ENCODE data around the gene SIRT6. TPM values are rescaled to one million over a fixed set of nuclear protein-coding genes. Genes with fewer than 3 reads are reported as not detected.
"Not testable (repeated sequence)": the region's sequence is repeated elsewhere in the genome, so short reads cannot be mapped to it uniquely, and the experiment has no call there.

SIRT6 gene
- total RNA-seq, result 10 to 100 TPM; 21.5 to 29.8 (median 25.6) TPM

GRCh38 chr19:4182084-4182810, at the start of gene SIRT6, which contains the start of gene ANKRD24:
Gene SIRT6 (minus strand): TSS chr19:4182563. CDS start chr19:4182539, 24 bp downstream.
Gene ANKRD24 (plus strand): TSS chr19:4182689. CDS start chr19:4186426, 3,737 bp downstream.
- intact Hi-C loops (cut with DNase I; ENCODE audit: low total_unique reads), result no loop called here
- Histone ChIP-seq H3K4me1 (peaks cover 0 to 17% of the 10 kb centered on the region in 2 donors), H3K9me3 (no peaks in the 10 kb centered on the region), H3K4me3 (peak within 1 kb of the TSS; percentile 84 to 95 (median 95)), H3K27me3 (no peaks in the 10 kb centered on the region), H3K27ac (peak within 1 kb of the TSS; percentile 64 to 74), H3K36me3 (no peaks in the 10 kb centered on the region)
- DNase-seq (ENCODE audit: low spot score in 2 of 2), result peak; percentile 90 to 92
- TF ChIP-seq POLR2A (IDR thresholded peaks at IDR 0.05) (no peak), POLR2AphosphoS5 (IDR thresholded peaks at IDR 0.05) (peak; percentile 91 to 96 (median 92))

DNA sequence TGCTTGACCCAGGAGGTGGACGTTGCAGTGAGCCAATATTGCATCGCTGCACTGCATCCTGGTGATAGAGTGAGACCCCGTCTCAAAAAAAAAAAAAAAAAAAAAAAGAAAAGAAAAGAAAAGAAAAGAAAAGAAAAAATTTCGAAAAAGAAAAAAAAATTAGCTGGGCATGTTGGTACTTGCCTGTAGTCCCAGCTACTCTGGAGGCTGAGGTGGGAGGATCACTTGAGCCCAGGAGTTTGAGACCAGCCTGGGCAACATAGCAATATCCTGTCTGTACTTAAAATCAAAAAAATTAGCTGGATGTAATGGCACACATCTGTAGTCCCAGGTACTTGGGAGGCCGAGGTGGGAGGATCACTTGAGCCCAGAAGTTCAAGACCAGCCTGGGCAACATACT, 49.8 kb upstream of the SIRT6 start:
- H3K27me3 ChIP-seq, result peaks cover 5 to 55% of the 10 kb centered on the region in 2 donors
- DNase-seq (ENCODE audit: low spot score in 2 of 2); H3K4me3 ChIP-seq; H3K4me1 ChIP-seq; intact Hi-C loops (cut with DNase I; ENCODE audit: low total_unique reads); H3K9me3 ChIP-seq; H3K36me3 ChIP-seq; H3K27ac ChIP-seq: not testable (repeated sequence)

GRCh38 chr19:4231521-4231920, 49.2 kb upstream of the SIRT6 start:
- H3K4me3 ChIP-seq; H3K27ac ChIP-seq; DNase-seq (ENCODE audit: low spot score in 2 of 2); H3K4me1 ChIP-seq; H3K36me3 ChIP-seq; intact Hi-C loops (cut with DNase I; ENCODE audit: low total_unique reads); H3K9me3 ChIP-seq: not testable (repeated sequence)
- H3K27me3 ChIP-seq, result peaks cover 5 to 49% of the 10 kb centered on the region in 2 donors

DNA sequence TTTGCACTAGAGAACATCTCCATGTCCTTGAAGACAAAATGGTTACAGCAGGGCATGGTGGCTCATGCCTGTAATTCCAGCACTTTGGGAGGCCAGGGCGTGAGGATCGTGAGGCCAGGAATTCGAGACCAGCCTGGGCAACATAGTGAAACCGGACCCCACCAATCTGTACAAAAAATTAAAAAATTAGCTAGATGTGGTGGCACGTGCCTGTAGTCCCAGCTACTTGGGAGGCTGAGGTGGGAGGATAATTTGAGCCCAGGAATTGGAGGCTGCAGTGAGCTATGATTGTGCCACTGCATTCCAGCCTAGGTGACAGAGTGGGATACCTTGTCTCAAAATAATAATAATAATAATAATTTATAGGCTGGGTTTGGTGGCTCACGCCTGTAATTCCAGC, 47.9 kb upstream of the SIRT6 start:
- H3K36me3 ChIP-seq; H3K4me3 ChIP-seq; H3K9me3 ChIP-seq; H3K4me1 ChIP-seq; DNase-seq (ENCODE audit: low spot score in 2 of 2); intact Hi-C loops (cut with DNase I; ENCODE audit: low total_unique reads); H3K27ac ChIP-seq: not testable (repeated sequence)
- peaks cover 5 to 48% of the 10 kb centered on the region in 2 donors for H3K27me3 ChIP-seq

DNA sequence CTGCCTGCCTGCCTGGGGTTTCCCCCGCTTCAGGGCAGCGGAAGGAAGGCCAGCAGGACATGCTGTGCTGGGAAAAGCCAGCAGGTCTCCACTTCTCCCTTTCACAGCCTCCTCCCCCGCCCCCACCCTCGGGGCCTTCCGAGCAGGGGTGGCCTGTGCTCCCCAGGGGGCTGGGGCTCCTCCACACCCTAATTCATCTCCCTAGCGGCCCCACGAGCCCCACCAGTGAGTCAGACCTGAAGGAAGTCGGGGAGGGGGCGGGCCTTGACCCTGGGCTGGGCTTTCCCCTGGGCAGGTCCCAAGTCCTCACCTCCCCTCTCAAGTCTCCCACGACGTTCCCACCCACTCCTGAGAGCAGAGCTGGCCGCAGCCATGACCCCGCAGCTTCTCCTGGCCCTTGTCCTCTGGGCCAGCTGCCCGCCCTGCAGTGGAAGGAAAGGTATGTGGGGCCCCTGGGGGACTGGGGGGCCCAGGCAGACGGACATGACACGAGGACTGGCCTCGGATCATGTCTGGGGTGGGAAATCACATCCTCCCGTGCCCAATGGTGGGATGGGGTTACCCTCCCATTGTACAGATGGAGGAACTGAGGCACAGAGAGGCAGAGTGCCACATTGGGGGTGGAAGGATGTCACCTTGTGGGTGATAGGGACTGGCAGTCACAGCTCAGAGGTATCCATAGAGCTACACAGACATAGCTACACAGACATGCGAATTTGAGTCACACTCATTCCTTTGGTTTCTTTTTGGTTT, 47.0 kb upstream of the SIRT6 start, which contains the start of gene EBI3:
Gene EBI3, plus strand, starts transcription at position 345 of the 753 bp plus-strand sequence. Its CDS starts 28 bp downstream, at position 373.
- TF ChIP-seq, protein P1, sequence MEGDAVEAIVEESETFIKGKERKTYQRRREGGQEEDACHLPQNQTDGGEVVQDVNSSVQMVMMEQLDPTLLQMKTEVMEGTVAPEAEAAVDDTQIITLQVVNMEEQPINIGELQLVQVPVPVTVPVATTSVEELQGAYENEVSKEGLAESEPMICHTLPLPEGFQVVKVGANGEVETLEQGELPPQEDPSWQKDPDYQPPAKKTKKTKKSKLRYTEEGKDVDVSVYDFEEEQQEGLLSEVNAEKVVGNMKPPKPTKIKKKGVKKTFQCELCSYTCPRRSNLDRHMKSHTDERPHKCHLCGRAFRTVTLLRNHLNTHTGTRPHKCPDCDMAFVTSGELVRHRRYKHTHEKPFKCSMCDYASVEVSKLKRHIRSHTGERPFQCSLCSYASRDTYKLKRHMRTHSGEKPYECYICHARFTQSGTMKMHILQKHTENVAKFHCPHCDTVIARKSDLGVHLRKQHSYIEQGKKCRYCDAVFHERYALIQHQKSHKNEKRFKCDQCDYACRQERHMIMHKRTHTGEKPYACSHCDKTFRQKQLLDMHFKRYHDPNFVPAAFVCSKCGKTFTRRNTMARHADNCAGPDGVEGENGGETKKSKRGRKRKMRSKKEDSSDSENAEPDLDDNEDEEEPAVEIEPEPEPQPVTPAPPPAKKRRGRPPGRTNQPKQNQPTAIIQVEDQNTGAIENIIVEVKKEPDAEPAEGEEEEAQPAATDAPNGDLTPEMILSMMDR (IDR thresholded peaks at IDR 0.05), result no peak
- TF ChIP-seq POLR2AphosphoS5 (IDR thresholded peaks at IDR 0.05) (no peak), POLR2A (IDR thresholded peaks at IDR 0.05) (no peak)
- DNase-seq (ENCODE audit: low spot score in 2 of 2), result no peak
- Histone ChIP-seq H3K4me3 (peak within 1 kb of the TSS in 2 of 3 donors; percentile 7 to 23), H3K27ac (no peak within 1 kb of the TSS), H3K4me1 (no peaks in the 10 kb centered on the region), H3K27me3 (peaks cover 5 to 48% of the 10 kb centered on the region in 2 donors), H3K36me3 (no peaks in the 10 kb centered on the region), H3K9me3 (no peaks in the 10 kb centered on the region)
- intact Hi-C loops (cut with DNase I; ENCODE audit: low total_unique reads), result no loop called here

DNA sequence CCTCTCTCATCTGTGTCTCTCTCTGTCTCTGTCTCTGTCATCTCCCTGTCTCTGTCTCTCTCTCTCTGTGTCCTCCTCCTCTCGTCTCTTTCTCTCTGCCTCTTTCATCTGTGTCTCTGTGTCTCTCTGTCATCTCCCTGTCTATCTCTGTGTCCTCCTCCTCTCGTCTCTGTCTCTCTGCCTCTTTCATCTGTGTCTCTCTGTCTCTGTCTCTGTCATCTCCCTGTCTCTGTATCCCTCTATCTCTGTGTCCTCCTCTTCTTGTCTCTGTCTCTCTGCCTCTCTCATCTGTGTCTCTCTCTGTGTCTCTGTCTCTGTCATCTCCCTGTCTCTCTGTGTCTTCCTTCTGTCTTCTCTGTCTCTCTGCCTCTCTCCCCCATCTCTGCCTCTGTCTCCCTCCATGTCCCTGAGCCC, 46.4 kb upstream of the SIRT6 start:
- intact Hi-C loops (cut with DNase I; ENCODE audit: low total_unique reads), result no loop called here
- H3K27ac ChIP-seq, result no peak overlapping the region
- no peak for DNase-seq (ENCODE audit: low spot score in 2 of 2)
- H3K27me3 ChIP-seq, result peaks cover 5 to 46% of the 10 kb centered on the region in 2 donors
- H3K4me1 ChIP-seq, result no peaks in the 10 kb centered on the region
- H3K9me3 ChIP-seq, result no peaks in the 10 kb centered on the region
- H3K4me3 ChIP-seq, result peak overlapping the region in 1 of 3 donors; percentile 23
- no peak for TF ChIP-seq POLR2A (IDR thresholded peaks at IDR 0.05)
- TF ChIP-seq, protein P1 (IDR thresholded peaks at IDR 0.05), result no peak
- TF ChIP-seq POLR2AphosphoS5 (IDR thresholded peaks at IDR 0.05), result no peak
- H3K36me3 ChIP-seq, result no peaks in the 10 kb centered on the region

- Histone ChIP-seq H3K9me3 (no peaks in the 10 kb centered on the region), H3K4me3 (no peak overlapping the region), H3K27me3 (peaks cover 5 to 36% of the 10 kb centered on the region in 2 donors), H3K27ac (no peak overlapping the region), H3K36me3 (no peaks in the 10 kb centered on the region), H3K4me1 (no peaks in the 10 kb centered on the region)
- TF ChIP-seq POLR2A (IDR thresholded peaks at IDR 0.05) (no peak), POLR2AphosphoS5 (IDR thresholded peaks at IDR 0.05) (no peak)
- TF ChIP-seq, protein P1 (IDR thresholded peaks at IDR 0.05), result no peak
- intact Hi-C loops (cut with DNase I; ENCODE audit: low total_unique reads), result no loop called here
- DNase-seq (ENCODE audit: low spot score in 2 of 2), result no peak
Observed at GRCh38 chr19:4227771-4228170, 45.4 kb upstream of the SIRT6 start.
